H1 (cell line): ENCODE measurements around the gene TEKT3. TPM values are rescaled to one million over a fixed set of nuclear protein-coding genes. Genes with fewer than 3 reads are reported as not detected.

ENCODE experiments used
- ASH2L ChIP-seq: fragments of 200-600, 300-600 bp; sonication (generic); IDR thresholded peaks from one replicate; pipeline ENCODE4 v1.7.1; 2017; ENCODE audit warnings: low read length
- POLR2A ChIP-seq, 2 experiments: IDR thresholded peaks; 1 replicate in 1 of 2; 2 replicates in 1 of 2; pipeline ENCODE4 v1.6.1; 2011; ENCODE audit warnings: low read depth in 2 of 2, low read length in 2 of 2, mild to moderate bottlenecking in 2 of 2; ENCODE audit errors: control extremely low read depth in 1 of 2
- SRF ChIP-seq: IDR thresholded peaks from 2 replicates; pipeline ENCODE4 v1.6.1; 2011; ENCODE audit warnings: mild to moderate bottlenecking, low read depth, low read length, moderate library complexity
- polyA plus RNA-seq, 7 experiments: library from polyadenylated mRNA; depleted of rRNA in 3 of 7; stranded (reverse) in 5 of 7; unstranded in 2 of 7; fragments of >200 nt in 5 of 7; fragments of 200-250 nt in 2 of 7; gene quantifications; 1 replicate in 5 of 7; 2 replicates in 1 of 7; 4 replicates in 1 of 7; pipeline versions ENCODE4 v1.2.1 to v1.2.3, GENCODE V29; 2011 to 2013; ENCODE audit warnings: missing spikeins in 2 of 7, mixed read lengths in 2 of 7
- total RNA-seq: library from RNA; stranded (reverse); fragmentation: NEBNext Ultra II Directional; extraction: Animal tissue kit (Norgen Biotek cat#: 25700); gene quantifications from 2 replicates; pipeline ENCODE4 v1.2.1, GENCODE V29; 2021

Gene TEKT3
- total and polyA plus RNA-seq, 2 of the 8 experiments (the other 6 are each of a cell fraction or from before 2014, with no cell fraction given): 2.2 to 2.9 TPM

DNA sequence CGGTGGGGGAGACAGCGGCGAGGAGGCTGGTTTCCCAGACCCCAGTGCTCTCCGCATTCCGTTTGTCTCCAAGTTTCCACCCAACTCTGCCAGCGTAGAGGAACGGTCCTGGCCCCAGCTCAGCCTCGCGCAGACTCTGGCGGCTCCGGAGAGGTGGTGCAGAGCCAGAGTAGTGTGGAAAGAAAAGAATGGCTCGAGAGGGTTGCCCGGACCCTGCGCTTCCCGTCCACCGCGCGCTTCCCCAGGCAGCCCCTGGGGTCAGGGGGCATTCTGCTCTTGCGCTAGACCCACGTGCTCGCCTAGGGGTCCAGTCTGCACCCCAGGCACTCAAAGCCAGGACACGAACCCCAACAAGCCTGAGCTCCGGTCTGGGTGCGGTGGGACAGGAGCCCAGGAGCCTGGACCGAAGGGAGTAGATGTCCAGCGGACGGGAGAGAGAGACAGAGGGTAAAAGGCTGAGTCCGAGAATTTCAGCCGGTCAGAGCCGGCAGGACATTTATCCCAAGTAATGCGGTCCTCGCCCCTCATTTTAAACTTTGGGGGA lies 80.1 kb downstream of the TEKT3 start (continued):
- TF ChIP-seq SRF (no peak), POLR2A (IDR thresholded peaks at IDR 0.05; ENCODE audit: control extremely low read depth in 1 of 2, low read depth in 2 of 2, low read length in 2 of 2) (no peak), ASH2L (no peak)
